Astrocyte (in vitro differentiated cells and primary cell): ENCODE results near the gene RCE1.
"Not testable (repeated sequence)": the region's sequence is repeated elsewhere in the genome, so short reads cannot be mapped to it uniquely, and the experiment has no call there.

Source experiments
- EZH2 ChIP-seq: IDR thresholded peaks from 2 replicates; pipeline ENCODE4 v1.6.1; 2012; ENCODE audit warnings: mild to moderate bottlenecking, low read length, inconsistent platforms; ENCODE audit not compliant: insufficient read depth
- TF ChIP-seq, protein P1 (sequence below): IDR thresholded peaks from 2 replicates; pipeline ENCODE4 v1.5.1; 2011; ENCODE audit warnings: low read depth, mild to moderate bottlenecking, inconsistent platforms, low read length, moderate library complexity; ENCODE audit not compliant: insufficient read depth

DNA sequence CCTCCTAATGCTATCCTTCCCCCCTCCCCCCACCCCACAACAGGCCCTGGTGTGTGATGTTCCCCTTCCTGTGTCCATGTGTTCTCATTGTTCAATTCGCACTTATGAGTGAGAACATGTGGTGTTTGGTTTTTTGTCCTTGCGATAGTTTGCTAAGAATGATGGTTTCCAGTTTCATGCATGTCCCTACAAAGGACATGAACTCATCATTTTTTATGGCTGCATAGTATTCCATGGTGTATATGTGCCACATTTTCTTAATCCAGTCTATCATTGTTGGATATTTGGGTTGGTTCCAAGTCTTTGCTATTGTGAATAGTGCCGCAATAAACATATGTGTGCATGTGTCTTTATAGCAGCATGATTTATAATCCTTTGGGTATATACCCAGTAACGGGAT is 18.7 kb upstream of the RCE1 start:
- TF ChIP-seq, protein P1, sequence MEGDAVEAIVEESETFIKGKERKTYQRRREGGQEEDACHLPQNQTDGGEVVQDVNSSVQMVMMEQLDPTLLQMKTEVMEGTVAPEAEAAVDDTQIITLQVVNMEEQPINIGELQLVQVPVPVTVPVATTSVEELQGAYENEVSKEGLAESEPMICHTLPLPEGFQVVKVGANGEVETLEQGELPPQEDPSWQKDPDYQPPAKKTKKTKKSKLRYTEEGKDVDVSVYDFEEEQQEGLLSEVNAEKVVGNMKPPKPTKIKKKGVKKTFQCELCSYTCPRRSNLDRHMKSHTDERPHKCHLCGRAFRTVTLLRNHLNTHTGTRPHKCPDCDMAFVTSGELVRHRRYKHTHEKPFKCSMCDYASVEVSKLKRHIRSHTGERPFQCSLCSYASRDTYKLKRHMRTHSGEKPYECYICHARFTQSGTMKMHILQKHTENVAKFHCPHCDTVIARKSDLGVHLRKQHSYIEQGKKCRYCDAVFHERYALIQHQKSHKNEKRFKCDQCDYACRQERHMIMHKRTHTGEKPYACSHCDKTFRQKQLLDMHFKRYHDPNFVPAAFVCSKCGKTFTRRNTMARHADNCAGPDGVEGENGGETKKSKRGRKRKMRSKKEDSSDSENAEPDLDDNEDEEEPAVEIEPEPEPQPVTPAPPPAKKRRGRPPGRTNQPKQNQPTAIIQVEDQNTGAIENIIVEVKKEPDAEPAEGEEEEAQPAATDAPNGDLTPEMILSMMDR: not testable (repeated sequence)
- TF ChIP-seq EZH2: not testable (repeated sequence)
